ENCODE data around the gene MYO5B.

Gene MYO5B

GRCh38 chr18:50143294-50143693 is 51.7 kb downstream of the MYO5B start:
- no peak for DNase-seq

GRCh38 chr18:50142441-50143120 is 52.4 kb downstream of the MYO5B start:
- DNase-seq = no peak

- no peak for DNase-seq
Measured at GRCh38 chr18:50138181-50139064, 56.5 kb downstream of the MYO5B start.

GRCh38 chr18:50135903-50136302 is 59.0 kb downstream of the MYO5B start:
- DNase-seq = no peak

- no peak for DNase-seq
Measured at GRCh38 chr18:50133526-50133925, 61.4 kb downstream of the MYO5B start.

- no peak for DNase-seq
Measured at GRCh38 chr18:50131591-50131990, 63.4 kb downstream of the MYO5B start.

GRCh38 chr18:50128506-50129271 is 66.3 kb downstream of the MYO5B start:
- DNase-seq = no peak

- no peak for DNase-seq
Measured at GRCh38 chr18:50127516-50128210, 67.3 kb downstream of the MYO5B start.

GRCh38 chr18:50126471-50126870 is 68.5 kb downstream of the MYO5B start:
- no peak for DNase-seq

GRCh38 chr18:50125456-50125855 is 69.5 kb downstream of the MYO5B start:
- DNase-seq = no peak

- DNase-seq = no peak
Measured at GRCh38 chr18:50119296-50119695, 75.7 kb downstream of the MYO5B start.

- no peak for DNase-seq
Measured at GRCh38 chr18:50117863-50118262, 77.1 kb downstream of the MYO5B start.

- DNase-seq = no peak
Measured at GRCh38 chr18:50115095-50115494, 79.9 kb downstream of the MYO5B start.

- DNase-seq = no peak
Measured at GRCh38 chr18:50114448-50114847, 80.5 kb downstream of the MYO5B start.

- no peak for DNase-seq
Measured at GRCh38 chr18:50113726-50114125, 81.2 kb downstream of the MYO5B start.

- DNase-seq = no peak
Measured at GRCh38 chr18:50111398-50111797, 83.5 kb downstream of the MYO5B start.

GRCh38 chr18:50107468-50107977 is 87.4 kb downstream of the MYO5B start:
- DNase-seq = no peak

- DNase-seq = no peak
Measured at GRCh38 chr18:50105027-50105426, 89.9 kb downstream of the MYO5B start.

- DNase-seq = no peak
Measured at GRCh38 chr18:50104421-50104820, 90.5 kb downstream of the MYO5B start.

GRCh38 chr18:50099725-50100407 is 95.1 kb downstream of the MYO5B start:
- no peak for DNase-seq

GRCh38 chr18:50097702-50098101 is 97.2 kb downstream of the MYO5B start:
- DNase-seq = no peak

All from activated CD4-positive, alpha-beta T cell treated with anti-CD3 and anti-CD28 coated beads for 4 hours (primary cell).